DND-41 (cell line): Measurements from ENCODE around the gene CYP21A2.
"Not testable (repeated sequence)": the region's sequence is repeated elsewhere in the genome, so short reads cannot be mapped to it uniquely, and the experiment has no call there.

Source experiments
- CTCF ChIP-seq: IDR thresholded peaks from 2 replicates; pipeline ENCODE4 v1.5.1; 2012; ENCODE audit warnings: borderline replicate concordance, low read length, moderate library complexity, mild to moderate bottlenecking; ENCODE audit not compliant: poor library complexity, severe bottlenecking; ENCODE audit errors: extremely low read depth
- EZH2 ChIP-seq: IDR thresholded peaks from 3 replicates; pipeline ENCODE4 v1.6.1; 2012; ENCODE audit warnings: borderline replicate concordance, low read depth, mild to moderate bottlenecking, moderate library complexity, low read length, inconsistent platforms; ENCODE audit not compliant: severe bottlenecking

DNA sequence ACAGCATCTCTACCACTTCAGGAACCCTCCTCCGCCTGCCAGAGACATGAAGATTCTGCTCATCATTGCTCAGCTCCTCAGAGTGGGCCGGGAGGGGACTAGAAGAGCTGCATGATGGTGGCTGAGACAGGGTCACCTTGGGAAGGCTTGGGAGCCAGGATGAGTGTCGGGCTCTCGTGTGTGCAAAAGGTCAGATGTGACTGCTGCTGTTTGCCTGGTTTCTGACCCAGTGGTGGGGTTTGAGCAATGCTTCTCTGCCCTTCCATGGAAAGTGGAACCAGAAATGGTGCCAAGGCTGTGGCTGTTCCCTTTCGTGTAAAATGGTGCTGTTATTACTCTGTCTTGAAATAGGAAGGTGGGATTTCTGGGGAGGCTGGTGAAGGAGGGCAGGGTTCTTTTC lies 24.5 kb upstream of the CYP21A2 start:
- not testable (repeated sequence) for TF ChIP-seq CTCF, EZH2
